ENCODE results near the gene CDRT4.

The CDRT4 gene

DNA sequence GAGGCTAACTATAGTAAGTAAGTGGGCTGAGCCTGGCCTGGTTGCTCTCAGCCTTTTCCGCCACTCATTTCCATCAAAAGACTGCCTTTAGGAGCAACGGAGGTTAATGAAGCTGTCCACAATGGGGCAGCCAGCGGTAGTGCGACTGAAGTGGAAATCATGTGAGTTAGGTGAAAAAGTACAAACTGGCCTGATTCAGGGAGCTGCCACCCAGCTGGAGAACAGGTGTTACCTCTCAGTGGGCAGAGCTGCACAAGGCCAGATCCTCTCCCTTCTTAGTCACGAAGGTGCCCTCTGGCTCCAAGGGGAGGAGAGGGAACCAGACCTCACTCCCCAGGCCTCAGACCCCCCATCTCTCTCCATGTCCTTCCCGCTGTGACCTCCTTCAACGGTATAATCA, 34.4 kb upstream of the CDRT4 start:
- TF ChIP-seq, protein P1, sequence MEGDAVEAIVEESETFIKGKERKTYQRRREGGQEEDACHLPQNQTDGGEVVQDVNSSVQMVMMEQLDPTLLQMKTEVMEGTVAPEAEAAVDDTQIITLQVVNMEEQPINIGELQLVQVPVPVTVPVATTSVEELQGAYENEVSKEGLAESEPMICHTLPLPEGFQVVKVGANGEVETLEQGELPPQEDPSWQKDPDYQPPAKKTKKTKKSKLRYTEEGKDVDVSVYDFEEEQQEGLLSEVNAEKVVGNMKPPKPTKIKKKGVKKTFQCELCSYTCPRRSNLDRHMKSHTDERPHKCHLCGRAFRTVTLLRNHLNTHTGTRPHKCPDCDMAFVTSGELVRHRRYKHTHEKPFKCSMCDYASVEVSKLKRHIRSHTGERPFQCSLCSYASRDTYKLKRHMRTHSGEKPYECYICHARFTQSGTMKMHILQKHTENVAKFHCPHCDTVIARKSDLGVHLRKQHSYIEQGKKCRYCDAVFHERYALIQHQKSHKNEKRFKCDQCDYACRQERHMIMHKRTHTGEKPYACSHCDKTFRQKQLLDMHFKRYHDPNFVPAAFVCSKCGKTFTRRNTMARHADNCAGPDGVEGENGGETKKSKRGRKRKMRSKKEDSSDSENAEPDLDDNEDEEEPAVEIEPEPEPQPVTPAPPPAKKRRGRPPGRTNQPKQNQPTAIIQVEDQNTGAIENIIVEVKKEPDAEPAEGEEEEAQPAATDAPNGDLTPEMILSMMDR (IDR thresholded peaks at IDR 0.05; ENCODE audit: extremely low read depth, missing control alignments) = no peak
- no peak for DNase-seq (ENCODE audit: low spot score)

GRCh38 chr17:15501282-15501681, 33.9 kb upstream of the CDRT4 start:
- TF ChIP-seq, protein P1 (IDR thresholded peaks at IDR 0.05; ENCODE audit: extremely low read depth, missing control alignments) = no peak
- DNase-seq (ENCODE audit: low spot score) = no peak

GRCh38 chr17:15498107-15498506, 30.7 kb upstream of the CDRT4 start:
- no peak for DNase-seq (ENCODE audit: low spot score)
- TF ChIP-seq, protein P1 (IDR thresholded peaks at IDR 0.05; ENCODE audit: extremely low read depth, missing control alignments) = no peak

- TF ChIP-seq, protein P1 (IDR thresholded peaks at IDR 0.05; ENCODE audit: extremely low read depth, missing control alignments) = no peak
- no peak for DNase-seq (ENCODE audit: low spot score)
Measured at GRCh38 chr17:15496735-15497670, 29.6 kb upstream of the CDRT4 start.

DNA sequence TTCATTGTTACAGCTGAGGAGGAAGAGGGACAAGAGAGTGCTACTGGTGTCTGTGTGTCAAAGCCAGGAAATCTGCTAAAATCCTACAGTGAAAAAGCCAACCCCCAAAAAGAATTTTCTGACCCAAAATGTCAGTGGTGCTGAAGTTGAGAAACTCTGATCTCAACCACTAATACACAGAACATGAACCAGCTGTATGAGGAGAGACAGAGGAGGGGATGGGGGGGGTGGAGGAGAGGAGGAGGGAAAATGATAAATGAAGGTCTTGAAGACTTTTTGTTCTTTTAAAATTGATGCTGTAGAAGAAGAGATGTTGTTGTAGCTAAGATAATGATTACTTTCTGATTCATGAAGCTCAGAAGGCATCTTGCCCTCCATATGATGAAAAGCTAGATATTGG, 27.4 kb upstream of the CDRT4 start:
- no peak for DNase-seq (ENCODE audit: low spot score)
- TF ChIP-seq, protein P1 (IDR thresholded peaks at IDR 0.05; ENCODE audit: extremely low read depth, missing control alignments) = no peak

DNA sequence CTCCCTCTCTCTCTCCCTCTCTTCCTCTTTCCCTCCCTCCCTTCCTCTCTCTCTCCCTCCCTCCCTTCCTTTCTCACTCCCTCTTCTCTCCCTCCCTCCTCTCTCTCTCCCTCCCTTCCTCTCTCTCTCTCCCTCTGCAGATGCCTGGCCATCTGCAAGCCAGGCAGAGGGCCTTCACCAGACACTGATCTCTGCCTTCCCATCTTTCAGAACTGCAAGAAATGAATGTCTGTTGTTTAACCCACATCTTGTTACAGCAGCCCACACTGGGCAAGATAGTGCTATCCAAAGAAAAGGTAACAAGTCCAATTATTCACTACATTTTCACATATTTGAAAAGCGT, 26.2 kb upstream of the CDRT4 start:
- no peak for DNase-seq (ENCODE audit: low spot score)
- TF ChIP-seq, protein P1 (IDR thresholded peaks at IDR 0.05; ENCODE audit: extremely low read depth, missing control alignments) = no peak

GRCh38 chr17:15492791-15493692, 25.6 kb upstream of the CDRT4 start:
- no peak for DNase-seq (ENCODE audit: low spot score)
- TF ChIP-seq, protein P1 (IDR thresholded peaks at IDR 0.05; ENCODE audit: extremely low read depth, missing control alignments) = no peak
